Activated T-cell treated with anti-CD3 and anti-CD28 coated beads for 4 hours (primary cell): ENCODE results near the gene TCAIM.
"Not testable (repeated sequence)": the region's sequence is repeated elsewhere in the genome, so short reads cannot be mapped to it uniquely, and the experiment has no call there.

Source experiments
- DNase-seq: peaks from one replicate; pipeline ENCODE4 v3.0.0-alpha.2; 2020

Gene TCAIM

DNA sequence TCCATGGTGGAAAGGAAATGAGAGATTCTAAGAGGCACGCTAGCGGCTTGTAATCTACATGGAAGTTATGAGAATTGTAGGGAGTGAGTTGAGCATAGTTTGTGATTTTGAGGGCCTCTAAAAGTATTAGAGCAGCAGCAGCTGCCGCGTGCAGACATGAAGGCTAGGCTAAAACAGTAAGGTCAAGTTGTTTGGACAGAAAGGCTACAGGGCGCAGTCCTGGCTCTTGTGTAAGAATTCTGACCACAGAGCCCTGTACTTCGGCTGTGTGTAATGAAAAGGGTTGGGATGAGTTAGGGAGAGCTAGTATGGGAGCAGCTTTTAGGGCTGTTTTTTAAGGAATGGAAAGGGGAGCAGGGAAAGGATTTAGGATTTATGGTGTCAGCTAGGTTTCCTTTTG is 8.0 kb downstream of the TCAIM start:
- DNase-seq, result not testable (repeated sequence)

DNA sequence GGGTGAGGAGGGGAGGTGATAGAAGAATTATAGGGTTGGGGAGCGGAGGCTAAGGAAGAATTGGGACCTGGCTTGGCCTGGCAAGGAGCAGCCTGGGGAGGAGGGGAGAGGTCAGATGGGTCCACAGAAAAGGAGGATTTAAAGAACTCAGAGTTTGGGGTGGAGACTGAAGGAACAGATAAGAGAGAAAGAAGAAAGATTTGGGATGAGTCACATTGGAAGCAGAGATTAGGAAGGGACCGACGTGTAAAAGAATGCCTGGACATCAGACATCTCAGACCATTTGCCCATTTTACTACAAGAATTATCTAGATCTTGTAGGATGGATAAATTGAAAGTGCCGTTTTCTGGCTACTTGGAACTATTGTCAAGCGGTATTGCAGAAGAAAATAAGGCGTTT is 10.4 kb downstream of the TCAIM start:
- no peak for DNase-seq

DNA sequence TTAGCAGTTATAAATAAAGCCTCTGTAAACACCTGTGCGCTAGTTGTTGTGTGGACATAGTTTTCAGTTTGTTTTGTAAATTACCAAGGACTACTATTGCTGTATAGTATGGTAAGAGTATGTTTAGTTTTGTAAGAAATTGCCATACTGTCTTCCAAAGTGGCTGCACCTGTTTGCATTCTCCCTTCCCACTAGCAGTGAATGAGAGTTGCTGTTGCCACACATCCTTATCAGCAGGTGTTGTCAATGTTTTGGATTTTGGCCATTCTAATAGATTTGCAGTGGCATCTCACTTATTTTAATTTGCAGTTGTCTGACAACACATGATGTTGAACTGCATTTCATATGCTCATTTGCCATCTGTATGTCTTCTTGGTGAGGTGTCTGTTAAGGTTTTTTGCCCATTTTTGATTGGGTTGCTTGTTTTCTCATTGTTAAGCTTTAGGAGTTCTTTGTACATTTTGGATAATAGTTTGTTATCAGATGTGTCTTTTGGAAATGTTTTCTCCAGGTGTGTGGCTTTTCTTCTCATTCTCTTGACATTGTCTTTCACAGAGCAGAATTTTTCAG is 14.9 kb downstream of the TCAIM start:
- no peak for DNase-seq

DNA sequence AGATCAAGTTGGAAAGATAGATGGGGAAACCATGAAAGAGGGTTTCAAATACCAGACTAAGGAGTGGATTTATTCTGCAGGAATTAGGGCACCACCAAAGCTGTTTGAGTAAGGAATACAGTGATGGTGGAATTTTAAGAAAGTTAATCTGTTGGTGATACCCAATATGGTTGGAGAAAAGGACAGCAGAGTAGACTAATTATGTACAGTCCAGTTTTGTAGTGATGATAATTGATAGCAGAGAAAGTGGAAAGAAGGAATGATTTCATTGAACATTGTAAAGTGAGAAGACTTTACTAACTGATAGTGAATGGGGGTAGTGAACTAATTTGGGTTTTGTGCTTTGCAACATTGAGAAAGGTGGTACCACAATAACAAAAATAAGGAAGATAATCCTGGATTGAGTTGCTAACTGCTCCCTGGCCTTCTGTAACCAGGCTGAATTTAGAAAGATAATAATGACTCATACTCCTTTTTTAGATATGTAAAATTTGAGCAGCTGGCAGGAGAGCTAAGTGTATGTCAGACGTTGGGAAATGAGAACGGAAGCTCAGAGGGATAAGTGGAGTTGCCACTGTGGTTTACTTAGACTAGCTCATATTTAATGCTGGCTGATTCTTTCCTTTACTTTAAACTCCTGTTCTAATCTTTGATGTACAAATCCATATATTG is 16.9 kb downstream of the TCAIM start:
- DNase-seq, result no peak

DNA sequence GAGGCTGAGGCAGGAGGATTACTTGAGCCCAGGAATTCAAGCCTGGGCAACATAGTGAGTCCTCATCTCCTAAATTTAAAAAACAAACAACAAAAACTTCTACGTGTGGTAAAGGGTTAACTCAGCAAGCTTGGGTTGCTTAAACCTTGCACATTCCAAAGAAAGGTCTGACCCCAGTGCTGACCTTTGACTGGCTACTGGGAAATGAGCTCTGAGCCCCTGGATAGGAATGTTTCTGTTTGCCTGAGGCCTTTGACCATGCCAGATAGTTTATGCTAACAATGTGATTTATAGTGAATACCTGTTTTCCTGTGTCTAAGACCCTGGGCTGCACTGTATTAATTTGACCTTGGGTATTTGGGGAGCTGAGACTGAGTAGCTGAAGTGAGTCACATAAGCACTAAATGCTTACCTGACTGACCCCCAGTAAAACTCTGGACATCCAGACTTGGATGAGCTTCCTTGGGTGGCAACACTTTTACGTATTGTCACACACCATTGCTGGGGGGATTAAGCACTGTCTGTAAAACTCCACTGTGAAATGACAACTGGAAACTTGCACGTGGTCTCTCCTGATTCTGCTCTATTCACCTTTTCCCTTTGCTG is 20.7 kb downstream of the TCAIM start:
- no peak for DNase-seq

DNA sequence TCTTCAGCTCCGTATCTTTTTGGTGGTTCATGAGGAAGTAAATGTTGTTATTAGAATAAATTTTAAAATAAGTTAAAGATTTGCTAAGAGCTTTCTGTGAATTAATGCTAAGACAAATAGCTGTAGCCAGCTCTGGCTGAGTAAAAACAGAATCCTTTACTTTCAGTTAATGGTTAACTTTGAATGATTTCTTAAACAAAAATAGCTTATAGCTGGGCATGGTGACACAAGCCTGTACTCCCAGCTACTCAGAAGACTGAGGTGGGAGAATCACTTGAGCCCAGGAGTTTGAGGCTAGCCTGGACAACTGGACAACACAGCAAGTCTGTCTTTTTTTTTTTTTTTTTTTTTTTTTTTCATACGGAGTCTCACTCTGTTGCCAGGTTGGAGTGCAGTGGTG is 25.0 kb downstream of the TCAIM start:
- DNase-seq, result no peak

DNA sequence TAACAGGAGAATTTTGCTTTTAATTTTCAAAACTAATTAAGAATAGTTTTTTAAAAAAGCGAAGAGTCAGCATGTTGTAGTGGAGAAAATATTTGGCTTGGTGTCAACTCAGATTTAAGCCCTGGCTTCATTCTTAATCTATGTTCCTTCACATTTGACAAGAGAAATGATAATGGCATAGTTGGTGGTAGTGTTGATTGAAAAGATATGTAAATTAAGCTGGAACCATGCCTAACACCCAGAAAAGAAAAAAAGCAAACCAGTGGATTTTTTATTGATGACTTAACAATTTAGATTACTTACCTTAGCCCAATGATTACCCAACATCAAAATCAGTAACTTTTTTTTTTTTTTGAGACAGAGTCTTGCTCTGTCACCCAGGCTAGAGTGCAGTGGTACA is 27.4 kb downstream of the TCAIM start:
- no peak for DNase-seq

DNA sequence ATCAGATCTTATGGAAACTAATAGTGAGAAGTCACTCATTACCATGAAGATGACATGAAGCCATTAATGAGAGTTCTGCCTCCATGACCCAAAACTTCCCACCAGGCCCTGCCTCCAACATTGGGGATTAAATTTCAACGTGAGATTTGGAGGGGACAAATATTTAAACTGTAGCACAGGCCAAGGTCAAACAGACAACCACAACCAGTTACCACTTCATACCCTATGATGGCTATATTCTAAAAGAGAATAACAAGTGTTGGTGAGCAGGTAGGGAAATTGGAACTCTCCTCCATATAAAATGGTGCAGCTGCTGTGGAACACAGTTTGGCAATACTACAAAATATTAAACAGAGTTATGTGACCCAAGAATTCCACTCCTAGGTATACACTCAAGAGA is 36.9 kb downstream of the TCAIM start:
- DNase-seq, result no peak

DNA sequence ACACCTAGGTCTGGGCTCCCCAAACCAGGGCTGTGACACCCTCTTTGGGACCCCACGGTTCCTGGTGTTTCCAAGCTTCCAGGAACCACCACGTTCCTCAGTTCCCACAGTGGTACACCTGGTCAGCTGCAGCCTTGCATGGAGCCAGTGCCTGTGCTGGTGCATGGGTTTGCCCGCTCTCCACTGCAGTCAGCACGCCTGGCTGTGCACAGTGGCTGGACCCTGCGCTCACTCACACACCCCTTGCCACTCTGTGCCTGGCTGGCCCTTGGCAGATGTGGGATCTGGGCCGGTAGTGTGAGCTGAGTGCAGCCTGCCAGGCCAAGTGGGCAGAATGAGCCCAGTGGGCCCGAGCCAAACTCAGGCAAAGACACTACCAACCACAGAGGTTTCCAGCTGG is 48.8 kb downstream of the TCAIM start:
- DNase-seq, result no peak

DNA sequence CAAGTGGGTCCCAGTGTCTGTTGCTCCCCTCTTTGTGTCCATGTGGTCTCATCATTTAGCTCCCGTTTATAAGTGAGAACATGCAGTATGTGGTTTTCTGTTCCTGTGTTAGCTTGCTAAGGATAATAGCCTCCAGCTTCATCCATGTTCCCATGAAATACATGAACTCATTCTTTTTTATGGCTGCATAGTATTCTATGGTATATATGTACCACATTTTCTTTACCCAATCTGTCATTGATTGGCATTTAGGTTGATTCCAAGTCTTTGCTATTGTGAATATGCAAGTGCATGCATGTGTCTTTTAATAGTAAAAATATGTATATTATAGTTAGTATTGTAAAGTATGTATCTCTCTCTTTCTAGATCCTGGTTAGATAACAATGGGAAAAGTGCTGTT is 53.9 kb downstream of the TCAIM start:
- DNase-seq, result no peak

DNA sequence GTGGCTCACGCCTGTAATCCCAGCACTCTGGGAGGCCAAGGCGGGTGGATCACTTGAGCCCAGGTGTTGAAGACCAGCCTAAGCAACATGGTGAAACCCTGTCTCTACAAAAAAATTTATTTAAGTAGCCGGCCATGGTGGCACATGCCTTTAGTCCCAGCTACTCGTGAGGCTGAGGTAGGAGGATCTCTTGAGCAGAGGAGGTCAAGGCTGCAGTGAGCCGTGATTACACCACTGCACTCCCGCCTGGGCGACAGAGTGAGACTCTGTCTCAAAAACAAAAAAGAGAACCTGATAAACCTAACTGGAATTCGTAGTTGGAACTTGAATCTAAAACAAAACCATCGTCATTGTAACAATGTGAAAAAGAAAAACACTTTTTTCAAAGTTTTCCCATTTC is 57.1 kb downstream of the TCAIM start:
- no peak for DNase-seq

DNA sequence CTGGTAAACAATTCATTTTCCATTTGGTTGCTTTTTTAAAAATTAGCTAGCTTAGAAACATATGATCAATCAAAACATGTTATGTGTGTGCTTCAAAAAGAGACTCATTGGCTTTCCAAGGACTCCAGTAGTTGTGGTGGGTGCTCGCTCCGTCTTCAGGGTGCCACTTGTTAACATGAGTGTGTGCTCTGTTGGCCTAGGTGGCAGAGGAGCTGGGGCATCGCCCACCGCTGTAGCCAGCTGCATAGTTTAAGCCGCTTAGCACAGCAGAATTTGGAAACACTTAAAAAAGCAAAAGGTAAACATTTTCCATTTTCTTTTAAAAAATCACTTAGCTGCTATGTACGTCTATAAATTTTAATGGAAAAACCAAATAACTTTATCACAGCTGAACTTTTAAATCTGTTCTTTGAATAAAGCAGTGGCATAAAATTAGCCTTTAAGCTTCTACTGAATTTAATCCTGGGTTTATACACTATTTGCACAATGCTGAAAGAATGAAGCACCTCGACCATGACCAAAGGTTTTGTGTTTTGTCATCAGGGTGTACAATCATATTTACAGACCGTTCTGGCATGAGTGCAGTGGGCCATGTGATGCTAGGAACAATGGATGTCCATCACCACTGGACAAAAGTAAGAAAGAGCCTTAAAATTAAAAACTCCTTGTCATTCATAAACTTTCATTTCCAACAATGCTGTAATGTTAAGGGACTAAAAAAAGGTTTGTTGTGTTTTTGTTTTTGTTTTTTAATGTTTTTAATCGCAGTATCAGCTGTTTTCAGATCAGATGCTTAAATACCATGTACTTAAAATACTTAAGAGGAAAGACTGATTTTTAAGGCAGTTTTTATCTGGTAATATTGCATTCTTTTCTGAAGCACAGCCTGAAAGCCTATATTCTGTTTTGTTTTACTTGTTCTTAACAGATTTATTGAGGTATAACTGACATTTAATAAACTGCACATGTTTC is 57.9 kb downstream of the TCAIM start:
- no peak for DNase-seq

DNA sequence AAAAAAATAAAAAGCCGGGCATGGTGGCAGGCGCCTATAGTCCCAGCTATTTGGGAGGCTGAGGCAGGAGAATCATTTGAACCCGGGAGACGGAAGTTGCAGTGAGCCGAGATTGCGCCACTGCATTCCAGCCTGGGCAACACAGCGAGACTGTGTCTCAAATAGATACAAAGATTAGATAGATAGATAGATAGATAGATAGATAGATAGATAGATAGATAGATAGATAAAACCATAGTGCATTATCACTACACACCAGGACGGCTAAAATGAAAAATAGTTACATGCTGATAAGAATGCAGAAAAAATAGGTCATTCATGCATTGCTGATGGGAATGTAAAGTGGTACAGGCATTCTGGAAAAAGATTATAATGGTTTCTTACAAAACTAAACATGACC is 59.7 kb downstream of the TCAIM start:
- DNase-seq, result not testable (repeated sequence)

DNA sequence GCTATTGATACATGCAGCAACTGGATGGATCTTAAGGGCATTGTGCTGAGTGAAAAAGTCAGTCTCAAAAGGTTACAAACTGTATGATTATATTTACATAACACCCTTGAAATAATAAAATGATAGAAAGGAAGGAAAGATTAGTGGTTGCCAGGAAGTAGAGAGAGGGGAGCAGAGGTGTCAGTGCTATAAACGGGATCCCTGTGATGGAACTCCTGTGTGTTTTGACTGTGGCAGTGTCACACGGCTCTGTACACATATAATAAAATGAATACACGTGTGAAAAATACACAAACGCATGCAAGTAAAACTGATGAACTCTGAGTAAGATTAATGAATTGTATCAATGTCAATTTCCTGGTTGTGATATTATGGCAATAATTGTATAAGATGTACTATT is 60.3 kb downstream of the TCAIM start:
- DNase-seq, result no peak

DNA sequence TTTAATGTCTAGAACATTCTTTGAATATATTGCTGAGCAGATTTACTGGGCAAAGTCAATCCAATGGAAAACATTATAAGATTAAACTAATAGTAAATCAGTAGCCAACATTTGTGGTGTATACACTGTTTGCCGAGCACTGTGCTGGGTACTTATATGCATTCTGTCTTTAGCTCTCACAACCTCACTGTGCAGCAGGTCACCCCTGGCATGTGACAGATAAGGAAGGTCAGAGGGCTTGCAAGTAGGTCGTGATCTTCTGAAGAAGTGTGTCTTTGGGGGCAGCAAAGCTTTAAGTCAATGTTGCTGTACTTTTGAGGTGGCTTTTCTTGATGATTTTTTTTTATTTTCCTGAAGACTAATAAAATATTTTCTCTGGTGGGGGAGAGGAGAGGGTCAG is 62.2 kb downstream of the TCAIM start:
- DNase-seq, result no peak

DNA sequence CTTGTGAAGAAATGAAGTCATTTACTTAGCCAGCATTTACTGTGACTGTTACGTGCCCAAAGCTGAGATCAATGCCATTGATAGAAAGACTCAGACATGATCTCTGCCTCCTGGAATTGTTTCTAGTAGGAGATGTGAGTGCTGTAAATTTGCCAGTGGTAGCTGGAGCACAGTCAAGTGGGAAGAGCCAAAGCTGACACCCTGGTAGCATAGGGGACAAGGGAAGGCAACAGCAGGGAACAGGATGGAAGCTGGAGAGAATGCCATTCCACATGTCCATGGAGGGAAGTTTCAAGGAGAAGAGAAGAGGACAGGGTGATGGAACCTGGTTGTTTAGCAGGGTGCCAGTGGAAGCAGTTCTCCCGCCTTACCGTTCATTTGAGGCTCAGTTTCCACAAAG is 64.0 kb downstream of the TCAIM start:
- no peak for DNase-seq

DNA sequence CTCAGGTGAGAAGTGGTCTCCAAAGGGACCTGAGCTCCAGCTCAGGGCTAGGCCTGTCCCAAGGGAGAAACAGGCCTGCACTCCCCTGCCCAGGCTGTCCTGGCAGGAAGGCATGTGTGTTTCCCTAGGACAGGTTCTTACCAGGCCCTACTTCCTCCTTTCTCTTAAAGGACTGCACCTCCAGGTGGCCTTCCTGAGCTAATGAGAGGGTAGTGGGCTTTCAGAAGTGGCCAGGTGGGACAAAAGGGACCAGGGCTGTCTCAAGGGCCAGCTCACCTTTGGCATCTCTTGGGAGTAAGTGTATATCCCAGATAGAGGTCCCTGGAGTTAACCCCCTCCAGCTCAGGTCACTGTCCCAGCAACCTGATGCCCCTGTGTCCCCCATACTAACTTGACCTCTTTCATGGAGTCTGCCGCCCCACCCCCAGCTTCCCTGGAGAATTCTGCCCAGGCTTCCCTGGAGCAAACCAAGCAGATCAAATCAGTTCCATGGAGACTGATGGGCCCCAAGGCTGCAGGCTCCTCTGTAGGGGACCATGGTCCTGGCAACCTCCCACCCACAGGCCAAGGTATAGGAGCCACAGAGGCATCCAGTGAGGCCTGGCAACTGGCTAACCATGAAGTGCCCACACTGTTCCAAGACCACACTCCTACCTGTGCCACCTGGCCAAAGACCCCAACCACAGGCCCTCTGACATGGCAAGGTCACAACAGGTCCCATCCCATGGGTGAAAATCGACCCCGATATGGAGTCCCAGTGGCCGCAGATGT is 71.3 kb downstream of the TCAIM start:
- DNase-seq, result no peak

DNA sequence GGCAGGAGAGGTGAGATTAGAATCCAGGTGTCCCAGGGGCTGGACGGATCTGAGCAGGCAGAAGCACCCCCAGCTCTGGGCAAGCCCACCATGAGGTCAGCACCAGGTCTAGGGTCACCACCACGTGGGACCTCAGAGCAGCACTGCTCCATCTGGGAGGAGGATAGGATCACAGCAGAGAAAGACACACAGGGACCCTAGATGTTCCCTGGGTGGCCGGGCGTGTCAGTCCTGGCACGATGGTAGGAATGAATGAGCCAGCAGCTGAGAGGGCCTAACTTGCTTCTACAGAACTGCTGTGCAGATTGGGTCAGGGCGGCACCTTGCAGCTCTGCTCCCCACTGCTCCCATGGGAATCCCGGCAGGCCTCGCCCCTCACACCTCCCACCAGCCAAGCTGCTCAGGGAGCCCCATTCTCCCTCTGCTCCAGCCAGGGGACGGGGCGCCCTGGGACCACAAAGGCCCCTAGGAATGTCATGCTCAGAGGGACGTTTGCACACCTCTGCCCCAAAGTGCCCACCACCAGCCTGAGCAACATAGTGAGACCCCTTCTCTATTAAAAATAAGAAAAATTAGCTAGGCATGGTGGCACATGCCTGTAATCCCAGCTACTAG is 72.6 kb downstream of the TCAIM start:
- no peak for DNase-seq

DNA sequence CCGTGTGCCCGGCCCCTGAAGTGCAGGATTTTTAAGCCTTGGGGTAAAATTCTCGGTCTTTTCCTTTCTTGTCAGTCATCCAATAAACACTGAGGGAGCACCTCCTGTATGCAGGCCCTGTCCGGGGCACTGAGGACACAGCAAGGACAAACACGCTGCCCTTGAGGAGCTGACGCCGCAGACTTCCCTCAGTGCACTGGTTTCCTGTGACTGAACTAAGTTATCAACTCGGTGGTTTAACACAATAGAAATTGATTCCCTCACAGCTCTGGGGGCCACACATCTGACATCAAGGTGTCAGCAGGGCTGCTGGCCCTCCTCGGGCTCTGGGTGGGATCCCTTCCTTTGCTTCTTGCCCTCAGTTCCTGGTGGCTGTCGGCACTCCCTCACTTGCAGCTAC is 73.8 kb downstream of the TCAIM start:
- no peak for DNase-seq

DNA sequence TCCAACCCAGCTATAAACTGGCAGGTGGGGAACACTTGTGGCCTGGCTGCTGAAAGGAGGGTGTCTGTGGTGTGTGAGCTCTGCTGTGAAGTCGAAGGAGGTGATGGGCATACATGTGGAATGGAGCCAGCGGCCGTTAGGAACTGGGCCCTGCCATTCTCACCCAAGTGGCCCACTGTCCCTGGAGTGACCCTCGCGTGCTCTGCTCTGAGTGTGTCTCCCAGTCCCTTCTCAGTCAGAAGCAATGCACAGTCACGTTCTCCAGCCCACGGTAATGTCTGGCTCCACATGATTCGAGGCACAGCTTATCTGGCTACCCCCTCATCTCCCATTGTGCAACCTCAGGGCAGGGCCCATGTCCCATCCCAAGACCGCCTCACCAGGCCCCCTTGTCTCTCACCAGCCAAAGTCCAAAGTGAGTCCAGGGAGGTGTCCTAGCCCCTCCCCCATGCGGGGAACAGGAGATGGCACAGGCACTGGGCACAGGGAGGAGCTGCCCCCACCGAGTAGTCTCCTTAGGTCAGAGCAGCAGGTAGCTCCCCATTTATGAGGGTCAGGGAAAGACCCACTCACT is 76.0 kb downstream of the TCAIM start:
- DNase-seq, result no peak

DNA sequence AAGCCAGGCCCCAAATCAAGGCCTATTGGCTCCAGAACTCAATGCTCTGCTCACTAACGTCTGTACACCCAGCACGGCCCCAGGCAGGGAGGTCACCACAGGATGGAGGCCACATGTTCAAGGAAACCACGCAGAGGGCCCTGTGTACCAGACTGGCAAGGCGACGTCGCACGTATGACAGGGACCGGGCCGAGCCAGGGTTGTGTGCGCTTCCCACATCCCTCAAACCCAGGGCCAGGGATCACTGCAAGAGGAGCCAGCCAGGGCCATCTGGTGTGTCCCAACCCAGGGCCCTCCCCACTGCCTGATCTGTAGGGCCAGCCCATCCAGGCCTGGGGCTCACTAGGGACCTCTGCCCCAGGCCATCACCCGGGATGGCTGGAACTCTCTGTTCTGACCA is 76.9 kb downstream of the TCAIM start:
- no peak for DNase-seq
